ENCODE results near the gene PARD6B.

DNA sequence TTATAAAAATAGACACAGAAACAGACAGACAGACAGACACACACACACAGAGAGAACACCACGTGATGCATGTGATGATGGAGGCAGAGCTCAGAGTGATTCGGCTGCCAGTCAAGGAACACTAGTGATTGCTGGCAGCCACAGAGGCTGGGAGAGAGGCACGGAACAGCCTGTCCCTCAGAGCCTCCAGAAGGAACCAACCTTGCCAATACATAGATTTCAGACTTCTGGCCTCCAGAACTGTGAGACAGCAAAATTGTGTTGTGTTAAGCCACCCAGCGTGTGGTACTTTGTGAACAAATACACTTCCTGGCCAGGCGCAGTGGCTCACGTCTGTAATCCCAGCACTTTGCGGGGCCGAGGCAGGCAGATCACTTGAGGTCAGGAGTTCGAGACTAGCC lies 9.5 kb upstream of the PARD6B start:
- TF ChIP-seq CHD2 (IDR thresholded peaks at IDR 0.05; ENCODE audit: low read length, partially characterized antibody) (no peak), YY1 (IDR thresholded peaks at IDR 0.05; ENCODE audit: low read depth) (no peak)
- TF ChIP-seq, protein P1, sequence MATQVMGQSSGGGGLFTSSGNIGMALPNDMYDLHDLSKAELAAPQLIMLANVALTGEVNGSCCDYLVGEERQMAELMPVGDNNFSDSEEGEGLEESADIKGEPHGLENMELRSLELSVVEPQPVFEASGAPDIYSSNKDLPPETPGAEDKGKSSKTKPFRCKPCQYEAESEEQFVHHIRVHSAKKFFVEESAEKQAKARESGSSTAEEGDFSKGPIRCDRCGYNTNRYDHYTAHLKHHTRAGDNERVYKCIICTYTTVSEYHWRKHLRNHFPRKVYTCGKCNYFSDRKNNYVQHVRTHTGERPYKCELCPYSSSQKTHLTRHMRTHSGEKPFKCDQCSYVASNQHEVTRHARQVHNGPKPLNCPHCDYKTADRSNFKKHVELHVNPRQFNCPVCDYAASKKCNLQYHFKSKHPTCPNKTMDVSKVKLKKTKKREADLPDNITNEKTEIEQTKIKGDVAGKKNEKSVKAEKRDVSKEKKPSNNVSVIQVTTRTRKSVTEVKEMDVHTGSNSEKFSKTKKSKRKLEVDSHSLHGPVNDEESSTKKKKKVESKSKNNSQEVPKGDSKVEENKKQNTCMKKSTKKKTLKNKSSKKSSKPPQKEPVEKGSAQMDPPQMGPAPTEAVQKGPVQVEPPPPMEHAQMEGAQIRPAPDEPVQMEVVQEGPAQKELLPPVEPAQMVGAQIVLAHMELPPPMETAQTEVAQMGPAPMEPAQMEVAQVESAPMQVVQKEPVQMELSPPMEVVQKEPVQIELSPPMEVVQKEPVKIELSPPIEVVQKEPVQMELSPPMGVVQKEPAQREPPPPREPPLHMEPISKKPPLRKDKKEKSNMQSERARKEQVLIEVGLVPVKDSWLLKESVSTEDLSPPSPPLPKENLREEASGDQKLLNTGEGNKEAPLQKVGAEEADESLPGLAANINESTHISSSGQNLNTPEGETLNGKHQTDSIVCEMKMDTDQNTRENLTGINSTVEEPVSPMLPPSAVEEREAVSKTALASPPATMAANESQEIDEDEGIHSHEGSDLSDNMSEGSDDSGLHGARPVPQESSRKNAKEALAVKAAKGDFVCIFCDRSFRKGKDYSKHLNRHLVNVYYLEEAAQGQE (IDR thresholded peaks at IDR 0.05; ENCODE audit: low read depth, low read length): no peak
